Type B pancreatic cell (in vitro differentiated cells): ENCODE data around the gene DYNLT2. TPM values are rescaled to one million over a fixed set of nuclear protein-coding genes. Genes with fewer than 3 reads are reported as not detected.

Experiments
- DNase-seq: peaks from one replicate; pipeline ENCODE4 v3.0.0; 2021; ENCODE audit warnings: mixed read lengths; ENCODE audit not compliant: unreplicated experiment; ENCODE audit errors: extremely low spot score
- H3K27ac Mint-ChIP-seq: 2 replicates; pipeline ENCODE4 v1.8.0; 2021; ENCODE audit warnings: mild to moderate bottlenecking, mixed read lengths
- H3K27me3 Mint-ChIP-seq: 2 replicates; pipeline ENCODE4 v1.8.0; 2021; ENCODE audit warnings: mixed read lengths
- H3K36me3 Mint-ChIP-seq: 2 replicates; pipeline ENCODE4 v1.8.0; 2021; ENCODE audit warnings: mixed read lengths
- H3K4me1 Mint-ChIP-seq: one replicate; pipeline ENCODE4 v1.8.0; 2021; ENCODE audit warnings: mixed read lengths; ENCODE audit not compliant: unreplicated experiment
- H3K4me3 Mint-ChIP-seq: 2 replicates; pipeline ENCODE4 v1.8.0; 2021; ENCODE audit warnings: mild to moderate bottlenecking, mixed read lengths
- H3K9me3 Mint-ChIP-seq: 2 replicates; pipeline ENCODE4 v1.8.0; 2021; ENCODE audit warnings: mixed read lengths
- total RNA-seq: library from RNA; stranded (reverse); gene quantifications from 2 replicates; pipeline ENCODE4 v1.2.1, GENCODE V29; 2021; ENCODE audit warnings: low replicate concordance
- TF ChIP-seq, protein P1 (sequence below): fragments of 200-600 bp; sonication (generic); conservative IDR thresholded peaks from 2 replicates; pipeline ENCODE4 v1.5.0; 2021; ENCODE audit warnings: antibody characterized with exemption, mild to moderate bottlenecking

The DYNLT2 gene
- total RNA-seq, 1 donor from 2014 or later, result 2.6 TPM

DNA sequence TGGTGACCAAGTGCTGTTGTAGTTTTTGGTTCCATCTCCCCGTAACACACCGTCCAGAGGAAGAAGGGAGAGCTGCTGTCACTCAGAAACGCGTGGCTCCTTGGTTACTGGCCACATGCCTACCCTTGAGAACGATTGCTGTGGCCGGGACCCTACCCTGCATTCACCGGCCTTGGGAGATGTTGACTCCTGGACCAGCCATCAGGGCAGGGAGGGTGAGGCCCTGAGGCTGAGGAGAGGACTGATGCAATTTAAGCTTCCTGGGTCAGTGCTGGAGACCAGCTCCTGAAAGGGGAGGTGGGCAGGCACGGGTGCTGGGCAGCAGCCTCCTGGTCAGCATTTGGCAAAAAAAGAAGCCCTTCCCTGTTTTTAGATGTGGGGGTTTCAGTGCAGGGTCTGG, 31.6 kb upstream of the DYNLT2 start:
- peaks cover 10% of the 10 kb centered on the region for H3K36me3 Mint-ChIP-seq
- peak; percentile 45 for DNase-seq
- no peaks in the 10 kb centered on the region for H3K27me3 Mint-ChIP-seq
- no peak overlapping the region for H3K4me3 Mint-ChIP-seq
- no peaks in the 10 kb centered on the region for H3K9me3 Mint-ChIP-seq
- TF ChIP-seq, protein P1, sequence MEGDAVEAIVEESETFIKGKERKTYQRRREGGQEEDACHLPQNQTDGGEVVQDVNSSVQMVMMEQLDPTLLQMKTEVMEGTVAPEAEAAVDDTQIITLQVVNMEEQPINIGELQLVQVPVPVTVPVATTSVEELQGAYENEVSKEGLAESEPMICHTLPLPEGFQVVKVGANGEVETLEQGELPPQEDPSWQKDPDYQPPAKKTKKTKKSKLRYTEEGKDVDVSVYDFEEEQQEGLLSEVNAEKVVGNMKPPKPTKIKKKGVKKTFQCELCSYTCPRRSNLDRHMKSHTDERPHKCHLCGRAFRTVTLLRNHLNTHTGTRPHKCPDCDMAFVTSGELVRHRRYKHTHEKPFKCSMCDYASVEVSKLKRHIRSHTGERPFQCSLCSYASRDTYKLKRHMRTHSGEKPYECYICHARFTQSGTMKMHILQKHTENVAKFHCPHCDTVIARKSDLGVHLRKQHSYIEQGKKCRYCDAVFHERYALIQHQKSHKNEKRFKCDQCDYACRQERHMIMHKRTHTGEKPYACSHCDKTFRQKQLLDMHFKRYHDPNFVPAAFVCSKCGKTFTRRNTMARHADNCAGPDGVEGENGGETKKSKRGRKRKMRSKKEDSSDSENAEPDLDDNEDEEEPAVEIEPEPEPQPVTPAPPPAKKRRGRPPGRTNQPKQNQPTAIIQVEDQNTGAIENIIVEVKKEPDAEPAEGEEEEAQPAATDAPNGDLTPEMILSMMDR, result no peak
- no peaks in the 10 kb centered on the region for H3K4me1 Mint-ChIP-seq
- H3K27ac Mint-ChIP-seq, result no peak overlapping the region

DNA sequence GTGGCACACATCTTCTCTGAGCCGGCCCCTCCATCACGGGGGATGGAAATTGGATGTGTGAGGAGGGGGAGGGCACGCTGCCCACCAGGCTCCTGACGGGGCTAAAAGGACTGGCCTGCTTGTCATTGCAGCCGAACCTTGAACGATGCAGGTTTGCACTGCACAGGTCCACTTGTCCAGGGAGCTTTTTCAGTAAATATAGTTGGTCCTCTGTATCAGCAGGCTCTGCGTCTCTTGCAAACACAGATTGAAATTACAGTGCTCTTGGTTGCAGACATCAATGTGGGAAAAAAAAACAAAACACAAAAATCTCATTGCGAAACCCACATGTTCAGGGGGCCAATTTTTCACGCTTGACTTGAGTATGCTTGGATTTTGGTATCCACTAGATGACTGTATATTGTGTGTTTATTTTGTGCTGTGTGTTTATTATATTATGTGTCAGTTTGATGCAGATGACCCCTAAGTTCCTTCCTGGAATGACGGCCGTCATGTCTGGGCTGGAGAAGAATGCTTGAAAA, 29.3 kb upstream of the DYNLT2 start:
- TF ChIP-seq, protein P1, result no peak
- H3K27ac Mint-ChIP-seq, result no peak overlapping the region
- H3K36me3 Mint-ChIP-seq, result peaks cover 10% of the 10 kb centered on the region
- peak; percentile 42 for DNase-seq
- H3K4me1 Mint-ChIP-seq, result no peaks in the 10 kb centered on the region
- H3K4me3 Mint-ChIP-seq, result no peak overlapping the region
- no peaks in the 10 kb centered on the region for H3K9me3 Mint-ChIP-seq
- no peaks in the 10 kb centered on the region for H3K27me3 Mint-ChIP-seq

DNA sequence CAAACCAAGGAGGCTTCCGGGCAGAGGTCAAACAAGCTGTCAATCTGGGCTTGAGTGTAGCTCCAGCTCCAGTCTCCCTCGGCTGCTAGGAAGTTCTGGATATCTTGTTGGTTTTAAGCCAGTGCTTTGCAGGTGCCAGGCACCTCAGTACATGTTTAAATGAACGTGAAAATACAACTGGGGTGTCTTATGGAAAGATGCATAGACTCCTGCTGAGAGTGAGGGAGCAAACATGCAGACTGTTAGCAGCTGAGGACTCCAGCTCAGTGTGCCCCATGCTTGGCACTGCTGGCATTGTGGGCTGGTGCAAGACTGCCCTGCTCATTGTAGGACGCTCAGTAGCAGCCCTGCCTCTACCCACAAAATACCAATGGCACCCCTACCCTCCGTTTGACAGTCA, 28.5 kb upstream of the DYNLT2 start:
- TF ChIP-seq, protein P1, result no peak
- H3K36me3 Mint-ChIP-seq, result peaks cover 10% of the 10 kb centered on the region
- H3K4me1 Mint-ChIP-seq, result no peaks in the 10 kb centered on the region
- H3K9me3 Mint-ChIP-seq, result no peaks in the 10 kb centered on the region
- no peak overlapping the region for H3K4me3 Mint-ChIP-seq
- DNase-seq, result no peak
- no peak overlapping the region for H3K27ac Mint-ChIP-seq
- H3K27me3 Mint-ChIP-seq, result no peaks in the 10 kb centered on the region

DNA sequence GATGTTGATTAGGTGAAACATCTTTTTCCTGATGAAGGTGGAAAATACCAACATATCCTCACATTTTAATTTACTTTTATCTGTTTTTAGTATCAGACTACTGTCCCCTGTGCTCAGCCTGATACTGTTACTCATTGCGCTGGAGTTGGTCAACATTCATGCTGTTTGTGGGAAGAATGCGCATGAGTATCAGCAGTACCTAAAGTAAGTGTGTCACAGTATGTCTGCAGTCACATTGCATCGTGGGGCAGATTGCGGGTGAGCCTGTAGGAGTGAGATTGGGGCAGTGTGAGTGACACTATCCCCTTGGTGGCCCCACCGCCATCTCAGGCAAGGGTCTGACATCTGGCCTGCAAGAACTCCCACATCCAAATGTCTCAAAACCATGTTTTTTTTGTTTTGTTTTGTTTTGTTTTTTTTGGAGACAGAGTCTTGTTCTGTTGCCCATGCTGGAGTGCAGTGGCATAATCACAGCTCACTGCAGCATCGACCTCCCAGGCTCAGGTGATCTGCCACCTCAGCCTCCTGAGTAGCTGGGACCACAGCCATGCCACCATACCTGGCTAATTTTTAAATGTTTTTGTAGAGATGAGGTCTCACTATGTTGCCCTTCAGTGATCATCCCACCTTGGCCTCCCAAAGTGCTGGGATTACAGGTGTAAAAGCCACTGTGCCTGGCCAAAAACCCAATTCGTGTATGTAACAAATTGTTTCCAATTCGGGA, 27.9 kb upstream of the DYNLT2 start:
- H3K27me3 Mint-ChIP-seq, result no peaks in the 10 kb centered on the region
- H3K4me1 Mint-ChIP-seq, result no peaks in the 10 kb centered on the region
- H3K27ac Mint-ChIP-seq, result no peak overlapping the region
- H3K4me3 Mint-ChIP-seq, result no peak overlapping the region
- no peaks in the 10 kb centered on the region for H3K9me3 Mint-ChIP-seq
- TF ChIP-seq, protein P1, result no peak
- no peak for DNase-seq
- H3K36me3 Mint-ChIP-seq, result peaks cover 10% of the 10 kb centered on the region

DNA sequence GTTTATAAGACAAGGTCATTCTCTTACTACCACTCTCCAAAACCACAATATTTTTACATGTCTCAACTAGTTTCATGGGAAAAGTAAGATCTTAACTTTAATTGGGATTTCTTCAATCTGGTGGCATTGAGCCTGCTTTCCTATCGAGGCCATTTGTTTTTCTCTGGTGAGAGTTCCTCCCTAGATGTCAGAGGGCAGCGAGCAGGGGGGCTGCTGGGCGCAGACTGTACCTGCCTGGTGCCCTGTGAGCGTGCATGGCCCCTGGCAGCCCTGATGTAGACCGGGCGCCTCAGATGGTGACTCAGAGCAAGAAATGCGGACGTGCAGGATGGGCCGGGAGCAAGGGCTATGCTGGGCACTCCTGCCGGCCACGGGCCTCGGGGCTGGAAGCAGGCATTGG, 27.3 kb upstream of the DYNLT2 start:
- no peaks in the 10 kb centered on the region for H3K27me3 Mint-ChIP-seq
- H3K27ac Mint-ChIP-seq, result no peak overlapping the region
- H3K4me3 Mint-ChIP-seq, result no peak overlapping the region
- no peaks in the 10 kb centered on the region for H3K9me3 Mint-ChIP-seq
- TF ChIP-seq, protein P1, result no peak
- H3K36me3 Mint-ChIP-seq, result peaks cover 5% of the 10 kb centered on the region
- no peaks in the 10 kb centered on the region for H3K4me1 Mint-ChIP-seq
- no peak for DNase-seq
